ENCODE results near the gene SEMA6B. TPM values are rescaled to one million over a fixed set of nuclear protein-coding genes. Genes with fewer than 3 reads are reported as not detected.

Gene SEMA6B
- total and polyA plus RNA-seq, 3 donors from 2014 or later = 3.5 to 5.0 (median 4.2) TPM

- no peak for DNase-seq
- WGBS, 2 donors = 68 to 87% methylated on average over 7 to 12 of the region's 12 CpGs
- Histone ChIP-seq H3K27me3 (no peaks in the 10 kb centered on the region), H3K4me3 (no peak overlapping the region), H3K36me3 (ENCODE audit: low read depth, missing control alignments) (no peaks in the 10 kb centered on the region), H3K27ac (no peak overlapping the region), H3K9me3 (no peaks in the 10 kb centered on the region), H3K4me1 (peaks cover 21% of the 10 kb centered on the region)
- intact Hi-C loops (cut with DNase I; ENCODE audit: low total_unique reads) = no loop called here
- no peak for TF ChIP-seq POLR2A (IDR thresholded peaks at IDR 0.05)
- TF ChIP-seq CTCF (IDR thresholded peaks at IDR 0.05) = no peak
These were observed 52.4 kb downstream of the SEMA6B start for GRCh38 chr19:4507150-4507452.

- no peak for DNase-seq
- Histone ChIP-seq H3K36me3 (ENCODE audit: low read depth, missing control alignments) (no peaks in the 10 kb centered on the region), H3K4me1 (peaks cover 25% of the 10 kb centered on the region), H3K4me3 (no peak overlapping the region), H3K9me3 (no peaks in the 10 kb centered on the region), H3K27ac (no peak overlapping the region), H3K27me3 (no peaks in the 10 kb centered on the region)
- intact Hi-C loops (cut with DNase I; ENCODE audit: low total_unique reads) = no loop called here
- WGBS, 2 donors = 93 to 95% methylated on average over 13 to 17 of the region's 17 CpGs
- TF ChIP-seq POLR2A (IDR thresholded peaks at IDR 0.05) = no peak
- TF ChIP-seq CTCF (IDR thresholded peaks at IDR 0.05) = no peak
These were observed 52.9 kb downstream of the SEMA6B start for GRCh38 chr19:4506449-4507149.

GRCh38 chr19:4505570-4506448 is 53.7 kb downstream of the SEMA6B start:
- no peaks in the 10 kb centered on the region for H3K27me3 ChIP-seq
- peaks cover 28% of the 10 kb centered on the region for H3K4me1 ChIP-seq
- TF ChIP-seq POLR2A (IDR thresholded peaks at IDR 0.05) (no peak), CTCF (IDR thresholded peaks at IDR 0.05) (no peak)
- H3K4me3 ChIP-seq = no peak overlapping the region
- H3K36me3 ChIP-seq (ENCODE audit: low read depth, missing control alignments) = no peaks in the 10 kb centered on the region
- WGBS, 2 donors = 93 to 94% methylated on average over 24 to 34 of the region's 34 CpGs
- no peaks in the 10 kb centered on the region for H3K9me3 ChIP-seq
- no peak for DNase-seq
- no peak overlapping the region for H3K27ac ChIP-seq
- intact Hi-C loops (cut with DNase I; ENCODE audit: low total_unique reads) = no loop called here

- Histone ChIP-seq H3K9me3 (no peaks in the 10 kb centered on the region), H3K27ac (no peak overlapping the region), H3K36me3 (ENCODE audit: low read depth, missing control alignments) (no peaks in the 10 kb centered on the region), H3K4me3 (no peak overlapping the region), H3K27me3 (no peaks in the 10 kb centered on the region), H3K4me1 (peaks cover 28% of the 10 kb centered on the region)
- no peak for DNase-seq
- 84 to 90% methylated on average over 13 to 15 of the region's 15 CpGs for WGBS, 2 donors
- no peak for TF ChIP-seq POLR2A (IDR thresholded peaks at IDR 0.05)
- no peak for TF ChIP-seq CTCF (IDR thresholded peaks at IDR 0.05)
- intact Hi-C loops (cut with DNase I; ENCODE audit: low total_unique reads) = no loop called here
These were observed 54.5 kb downstream of the SEMA6B start for GRCh38 chr19:4504891-4505569.
